ENCODE results near the gene SLC12A8.

DNA sequence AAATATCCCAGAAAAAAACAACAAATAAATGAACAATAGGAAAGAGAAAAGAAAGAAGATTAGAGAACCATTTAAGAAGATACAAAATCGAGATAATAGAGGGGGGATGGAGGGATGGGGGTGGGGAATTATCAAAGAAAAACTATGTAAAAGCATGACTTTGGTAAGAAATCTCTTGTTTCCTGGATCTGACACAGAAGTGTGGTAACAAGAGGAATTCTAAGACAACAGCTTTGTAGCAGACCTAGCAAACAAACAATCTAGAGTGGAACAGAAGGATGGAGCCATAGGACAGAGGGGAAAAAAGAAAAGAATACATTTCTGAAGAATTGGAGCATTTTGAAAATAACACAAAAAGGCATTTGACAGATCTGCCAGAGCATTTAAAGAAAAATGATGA lies 107.4 kb downstream of the SLC12A8 start:
- TF ChIP-seq GATA2 (IDR thresholded peaks at IDR 0.05; ENCODE audit: low read depth, low read length) (no peak), GATA3 (IDR thresholded peaks at IDR 0.05; ENCODE audit: low read depth, low read length) (no peak)
